Stimulated activated CD4-positive, alpha-beta T cell treated with anti-CD3 and anti-CD28 coated beads, Interleukin-2, amount 100 ng/mL, for 24 hours (primary cell): ENCODE data around the gene TBX3.

Experiments used
- DNase-seq, 2 donors: peaks; one replicate each; pipeline ENCODE4 v3.0.0-alpha.2; 2020

The TBX3 gene

GRCh38 chr12:114666746-114667668 is 17.0 kb downstream of the TBX3 start:
- DNase-seq: no peak

GRCh38 chr12:114665411-114666260 is 18.3 kb downstream of the TBX3 start:
- DNase-seq: no peak

GRCh38 chr12:114664651-114665320 is 19.2 kb downstream of the TBX3 start:
- DNase-seq: no peak

GRCh38 chr12:114662512-114663177 is 21.3 kb downstream of the TBX3 start:
- DNase-seq: peak; percentile 67 to 80

- DNase-seq: no peak
Observed at GRCh38 chr12:114661245-114661644, 22.7 kb downstream of the TBX3 start.

GRCh38 chr12:114659084-114659483 is 24.9 kb downstream of the TBX3 start:
- no peak for DNase-seq

- DNase-seq: no peak
Observed at GRCh38 chr12:114658002-114658441, 26.0 kb downstream of the TBX3 start.

GRCh38 chr12:114657597-114657920 is 26.4 kb downstream of the TBX3 start:
- no peak for DNase-seq

- no peak for DNase-seq
Observed at GRCh38 chr12:114656906-114657596, 26.9 kb downstream of the TBX3 start.

- DNase-seq: no peak
Observed at GRCh38 chr12:114655934-114656749, 27.8 kb downstream of the TBX3 start.

GRCh38 chr12:114649585-114649984 is 34.4 kb downstream of the TBX3 start:
- no peak for DNase-seq

- DNase-seq: no peak
Observed at GRCh38 chr12:114648711-114649110, 35.3 kb downstream of the TBX3 start.

GRCh38 chr12:114638790-114639435 is 45.1 kb downstream of the TBX3 start:
- no peak for DNase-seq

- no peak for DNase-seq
Observed at GRCh38 chr12:114636723-114637480, 47.1 kb downstream of the TBX3 start.

GRCh38 chr12:114631242-114631641 is 52.7 kb downstream of the TBX3 start:
- DNase-seq: no peak

- no peak for DNase-seq
Observed at GRCh38 chr12:114628199-114628598, 55.8 kb downstream of the TBX3 start.

GRCh38 chr12:114627393-114627792 is 56.6 kb downstream of the TBX3 start:
- DNase-seq: no peak

GRCh38 chr12:114625294-114625851 is 58.6 kb downstream of the TBX3 start:
- DNase-seq: peak; percentile 34 to 56

GRCh38 chr12:114623737-114624136 is 60.2 kb downstream of the TBX3 start:
- DNase-seq: no peak
